ENCODE measurements around the gene ZNF592.

GRCh38 chr15:84804005-84804900 lies 55.9 kb downstream of the ZNF592 start:
- TF ChIP-seq, protein P1, sequence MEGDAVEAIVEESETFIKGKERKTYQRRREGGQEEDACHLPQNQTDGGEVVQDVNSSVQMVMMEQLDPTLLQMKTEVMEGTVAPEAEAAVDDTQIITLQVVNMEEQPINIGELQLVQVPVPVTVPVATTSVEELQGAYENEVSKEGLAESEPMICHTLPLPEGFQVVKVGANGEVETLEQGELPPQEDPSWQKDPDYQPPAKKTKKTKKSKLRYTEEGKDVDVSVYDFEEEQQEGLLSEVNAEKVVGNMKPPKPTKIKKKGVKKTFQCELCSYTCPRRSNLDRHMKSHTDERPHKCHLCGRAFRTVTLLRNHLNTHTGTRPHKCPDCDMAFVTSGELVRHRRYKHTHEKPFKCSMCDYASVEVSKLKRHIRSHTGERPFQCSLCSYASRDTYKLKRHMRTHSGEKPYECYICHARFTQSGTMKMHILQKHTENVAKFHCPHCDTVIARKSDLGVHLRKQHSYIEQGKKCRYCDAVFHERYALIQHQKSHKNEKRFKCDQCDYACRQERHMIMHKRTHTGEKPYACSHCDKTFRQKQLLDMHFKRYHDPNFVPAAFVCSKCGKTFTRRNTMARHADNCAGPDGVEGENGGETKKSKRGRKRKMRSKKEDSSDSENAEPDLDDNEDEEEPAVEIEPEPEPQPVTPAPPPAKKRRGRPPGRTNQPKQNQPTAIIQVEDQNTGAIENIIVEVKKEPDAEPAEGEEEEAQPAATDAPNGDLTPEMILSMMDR (IDR thresholded peaks at IDR 0.05 in 8 of 11, conservative IDR thresholded peaks at IDR 0.05 in 3 of 11), result no peak
- no peak for TF ChIP-seq POLR2A (IDR thresholded peaks at IDR 0.05)

Data from spleen (tissue), 7 donors.